GM18867 (cell line): ENCODE results near the gene SIRPG.
"Not testable (repeated sequence)": the region's sequence is repeated elsewhere in the genome, so short reads cannot be mapped to it uniquely, and the experiment has no call there.

Experiments used
- ATAC-seq: cut with Tn5 transposase; IDR thresholded peaks from one replicate; pipeline ENCODE4 v1.9.1; 2021; ENCODE audit warnings: mild to moderate bottlenecking, moderate library complexity; ENCODE audit not compliant: unreplicated experiment

Gene SIRPG

DNA sequence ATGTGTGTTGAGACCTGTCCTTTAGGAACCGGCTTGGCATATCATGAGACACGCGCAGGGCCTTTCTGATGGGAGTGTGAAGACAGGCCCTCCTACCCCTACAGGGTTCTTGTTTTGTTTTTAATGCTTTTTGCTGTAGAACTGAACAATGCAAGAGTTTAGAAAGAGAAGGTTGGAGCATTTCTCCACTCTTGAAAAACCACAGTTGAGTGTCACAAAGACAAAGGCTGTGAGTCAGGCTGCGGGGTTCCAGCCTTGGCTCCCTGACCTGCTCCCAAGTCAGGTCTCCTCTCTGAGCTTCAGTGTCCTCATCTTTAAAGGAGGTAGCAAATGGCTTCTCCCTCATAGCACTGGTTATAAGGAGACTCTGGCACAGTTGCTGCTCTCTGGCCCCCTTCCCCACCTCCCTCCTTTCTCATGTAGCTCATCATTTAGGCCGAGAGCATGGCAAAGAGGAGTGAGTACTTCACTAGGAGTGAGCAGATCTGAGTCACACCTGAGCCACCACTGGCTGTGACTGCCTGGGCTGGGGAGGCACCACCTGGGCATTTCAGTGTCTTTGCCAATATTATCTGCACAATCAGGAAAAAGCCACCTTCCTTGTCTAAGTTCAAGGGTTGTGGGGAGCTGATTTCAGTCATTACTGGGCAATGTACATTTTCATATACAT lies 48.8 kb downstream of the SIRPG start:
- not testable (repeated sequence) for ATAC-seq

DNA sequence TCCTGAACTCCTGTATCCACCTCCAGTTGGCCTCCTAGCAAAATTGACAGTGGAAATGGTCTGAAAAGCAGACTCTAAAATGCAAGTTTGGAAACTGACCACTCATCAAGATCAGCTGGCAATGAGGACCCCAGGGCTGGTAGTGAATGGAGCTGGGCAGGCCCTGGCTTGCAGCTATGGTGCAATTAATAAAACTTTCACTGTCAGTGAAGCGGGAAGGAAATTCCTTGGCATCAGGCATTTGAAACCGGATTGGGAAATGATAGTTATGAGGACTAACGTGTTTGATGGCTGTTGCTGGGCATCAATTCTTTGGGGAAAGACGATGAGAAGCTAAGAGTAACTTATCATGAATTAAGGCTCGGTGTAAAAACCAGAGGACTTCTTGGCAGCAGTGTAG lies 56.8 kb downstream of the SIRPG start:
- ATAC-seq, result no peak

DNA sequence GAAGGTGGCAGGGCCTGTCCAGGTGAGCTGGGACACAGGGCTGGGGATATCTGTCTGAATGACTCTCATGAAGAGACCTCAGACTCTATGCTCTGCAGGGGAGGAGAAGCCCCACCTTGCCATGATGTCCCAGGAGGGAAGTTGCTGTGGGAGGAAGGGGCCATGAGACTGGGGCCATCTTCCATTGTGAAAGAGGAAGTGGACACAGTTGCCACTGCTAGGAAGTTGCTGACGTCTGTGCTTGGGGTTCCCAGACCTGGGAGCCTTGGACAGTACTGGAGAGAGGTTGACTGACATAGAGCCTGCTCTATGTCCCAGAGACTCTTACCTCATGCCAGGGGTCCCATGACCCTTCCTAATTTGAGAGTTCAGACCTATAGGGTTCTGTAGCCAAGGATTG lies 62.2 kb downstream of the SIRPG start:
- ATAC-seq, result no peak

DNA sequence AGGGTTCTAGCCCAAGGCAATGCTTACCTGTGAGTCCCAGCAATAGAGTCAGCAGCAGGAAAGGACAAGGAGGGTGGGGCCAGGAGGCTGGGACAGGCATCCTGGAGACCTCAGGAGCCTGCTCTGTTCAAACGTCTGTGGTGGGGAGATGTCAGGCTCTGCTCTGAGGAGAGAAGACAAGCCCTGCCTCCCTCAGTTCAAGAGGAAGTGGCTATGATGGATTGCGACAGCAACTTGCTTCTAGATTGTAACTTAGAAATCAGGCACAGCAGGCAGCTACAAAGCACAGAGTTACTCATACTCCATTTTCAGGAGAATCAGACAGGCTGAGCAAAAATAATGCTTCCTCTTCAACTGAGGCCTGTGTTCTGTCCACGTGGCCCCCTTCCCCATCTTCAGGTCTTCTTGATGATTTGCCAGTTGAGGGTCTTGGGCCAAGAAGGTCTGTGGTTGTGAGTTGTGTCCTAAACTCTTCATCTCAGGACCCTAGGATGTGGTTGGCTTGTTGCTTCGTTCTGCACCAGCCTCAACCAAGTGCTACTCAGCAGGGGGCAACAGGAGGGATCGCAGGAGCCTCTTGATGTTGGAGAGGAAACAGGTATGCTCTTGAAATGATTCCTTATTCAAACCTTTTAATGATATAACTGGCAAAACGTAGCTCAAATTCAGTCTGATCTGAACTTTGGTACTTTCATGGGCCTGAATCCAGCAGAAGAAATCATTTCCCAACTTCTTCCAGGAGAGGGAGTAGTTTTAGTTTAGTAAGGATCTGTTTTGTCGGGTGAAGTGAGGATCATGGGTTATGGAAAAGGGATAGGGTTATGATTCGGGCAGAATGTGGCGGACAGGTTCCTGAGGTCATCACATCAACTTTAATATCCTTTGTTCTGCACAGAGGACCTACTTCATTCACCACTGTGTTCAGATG lies 68.8 kb downstream of the SIRPG start:
- no peak for ATAC-seq

DNA sequence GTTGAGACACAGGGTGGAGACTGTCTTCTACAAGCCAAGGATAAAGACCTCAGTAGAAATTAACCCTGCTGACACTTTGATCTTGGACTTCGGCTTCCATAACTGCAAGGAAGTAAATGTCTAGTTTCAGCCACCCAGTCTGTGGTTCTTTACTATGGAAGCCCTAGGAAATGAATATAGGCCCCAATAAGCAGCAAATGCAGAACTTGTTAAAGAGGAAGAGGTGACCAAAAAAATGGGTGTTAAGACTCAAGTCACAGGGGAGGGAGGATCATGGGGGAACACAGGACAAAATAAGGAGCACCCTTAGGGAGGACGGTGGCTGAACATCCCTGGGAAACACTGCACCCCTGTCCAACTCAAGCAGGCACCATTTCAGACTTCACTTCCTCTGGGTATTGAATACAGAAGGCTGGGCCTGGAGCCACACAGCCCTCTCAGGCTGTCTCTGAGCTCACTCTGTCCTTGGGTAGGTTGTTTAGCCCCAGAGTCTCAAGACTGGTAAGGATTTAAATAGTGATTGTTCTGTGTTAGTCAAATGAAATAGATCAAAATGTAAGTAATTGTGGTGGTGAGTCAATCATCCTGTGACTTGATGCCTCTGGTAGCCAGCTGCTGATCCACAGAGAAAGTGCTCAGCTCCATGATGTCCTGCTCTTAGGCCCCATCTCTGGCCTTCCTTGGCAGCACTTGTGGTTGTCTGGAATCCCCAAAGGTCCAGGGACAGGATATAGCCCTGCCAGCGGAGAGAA lies 69.6 kb downstream of the SIRPG start:
- ATAC-seq, result no peak

DNA sequence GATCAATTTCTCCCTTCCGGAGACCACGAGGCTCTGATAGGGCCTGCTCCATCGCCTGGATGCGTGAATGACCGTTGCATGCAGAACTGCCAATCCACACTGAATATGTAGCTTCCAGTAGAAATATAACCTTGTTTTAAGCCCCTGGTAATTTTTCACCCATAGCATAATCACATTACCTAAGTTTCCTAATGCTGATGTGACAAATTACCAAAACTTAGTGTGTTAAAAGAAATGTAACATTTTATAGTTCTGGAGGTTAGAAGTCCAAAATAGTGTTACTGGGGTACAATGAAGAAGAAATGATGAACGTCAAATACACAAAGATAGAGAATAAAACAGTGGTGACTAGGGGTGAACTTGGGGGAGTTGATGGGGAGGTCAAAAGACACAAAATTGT lies 78.1 kb downstream of the SIRPG start:
- no peak for ATAC-seq
